Measurements from ENCODE around the gene NKD2.
"Not testable (repeated sequence)": the region's sequence is repeated elsewhere in the genome, so short reads cannot be mapped to it uniquely, and the experiment has no call there.

Gene NKD2

GRCh38 chr5:1075931-1076330, 67.3 kb downstream of the NKD2 start:
- no peak for DNase-seq

DNA sequence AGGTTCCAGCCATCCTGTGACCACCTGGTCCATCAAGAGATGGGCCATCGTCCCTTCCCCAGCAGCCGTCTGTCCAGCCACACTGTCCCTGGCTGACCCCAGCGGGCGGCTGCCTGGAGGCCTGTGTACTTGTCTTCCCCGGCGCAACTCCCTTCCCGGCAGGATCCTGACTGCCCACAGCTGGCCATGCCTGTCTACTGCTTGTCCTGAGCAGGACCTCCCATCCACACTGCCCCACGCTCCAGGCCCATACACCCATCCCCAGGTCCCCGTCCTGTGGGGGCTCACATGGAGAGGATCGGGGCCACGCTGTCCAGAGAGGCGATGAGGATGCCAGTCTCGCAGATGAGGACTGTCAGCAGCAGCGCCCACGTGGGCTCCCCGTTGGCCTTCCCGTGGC, 67.8 kb downstream of the NKD2 start:
- no peak for DNase-seq

DNA sequence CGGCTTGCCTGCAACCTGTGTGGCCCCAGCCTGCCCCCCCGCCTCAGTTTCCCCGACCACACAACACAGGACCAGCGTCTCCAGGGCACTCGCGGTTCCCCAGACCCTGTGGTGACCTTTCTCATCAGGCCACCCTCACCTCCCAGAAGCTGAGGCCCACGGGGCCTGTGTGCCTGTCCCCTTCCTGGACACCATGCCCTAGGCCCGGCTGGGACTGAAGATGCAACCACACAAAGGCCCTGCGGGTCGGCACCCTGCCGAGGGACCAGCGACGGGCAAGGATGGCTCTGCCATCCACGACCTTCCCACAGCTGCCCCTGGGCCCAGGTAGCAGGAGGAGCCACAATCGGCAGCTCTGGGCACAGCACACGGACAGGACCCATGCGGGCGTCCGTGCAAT, 68.4 kb downstream of the NKD2 start:
- no peak for DNase-seq

GRCh38 chr5:1077491-1078020, 69.0 kb downstream of the NKD2 start:
- DNase-seq = no peak

GRCh38 chr5:1078206-1078605, 69.6 kb downstream of the NKD2 start:
- DNase-seq = no peak

DNA sequence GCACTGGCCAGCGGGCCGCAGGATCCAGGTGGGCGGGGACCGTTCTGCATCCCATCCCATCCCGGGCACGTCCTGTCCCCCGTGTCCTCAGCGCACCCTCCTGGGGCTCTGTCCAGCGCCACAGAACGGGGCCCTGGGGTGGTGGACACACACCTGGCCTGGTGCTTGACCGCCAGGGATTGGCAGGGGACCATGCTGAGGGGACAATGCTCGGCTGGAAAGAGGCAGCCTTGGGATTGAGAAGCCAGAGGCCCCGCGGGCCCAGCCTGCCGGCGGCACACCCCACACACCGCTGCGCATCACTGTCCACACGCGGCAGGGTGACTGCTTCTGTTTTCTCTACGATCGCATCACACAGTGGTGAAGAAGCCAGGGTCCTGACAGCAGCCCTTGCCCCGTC, 70.2 kb downstream of the NKD2 start:
- no peak for DNase-seq

GRCh38 chr5:1079486-1079885, 70.9 kb downstream of the NKD2 start:
- DNase-seq = no peak

GRCh38 chr5:1079961-1080360, 71.4 kb downstream of the NKD2 start:
- DNase-seq = no peak

DNA sequence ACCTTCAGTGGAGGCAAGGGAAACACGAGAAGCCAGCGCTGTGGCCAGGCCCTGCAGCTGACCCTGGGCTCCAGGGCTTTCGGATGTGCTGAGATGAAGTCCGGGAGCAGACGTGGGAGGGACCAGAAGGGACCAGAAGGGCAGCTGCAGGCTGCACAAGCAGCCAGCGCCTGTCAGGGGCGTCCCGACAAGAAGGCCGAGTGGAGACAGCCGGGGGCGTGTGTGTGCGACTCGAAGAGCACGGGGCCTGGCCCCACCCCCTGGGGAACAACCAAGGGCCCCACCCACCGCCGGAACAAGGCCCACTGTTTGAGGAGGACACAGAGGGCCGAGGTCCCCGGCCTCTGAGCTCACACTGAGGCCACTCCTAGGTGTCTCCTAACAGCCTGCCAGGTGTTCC, 71.8 kb downstream of the NKD2 start:
- DNase-seq = no peak

DNA sequence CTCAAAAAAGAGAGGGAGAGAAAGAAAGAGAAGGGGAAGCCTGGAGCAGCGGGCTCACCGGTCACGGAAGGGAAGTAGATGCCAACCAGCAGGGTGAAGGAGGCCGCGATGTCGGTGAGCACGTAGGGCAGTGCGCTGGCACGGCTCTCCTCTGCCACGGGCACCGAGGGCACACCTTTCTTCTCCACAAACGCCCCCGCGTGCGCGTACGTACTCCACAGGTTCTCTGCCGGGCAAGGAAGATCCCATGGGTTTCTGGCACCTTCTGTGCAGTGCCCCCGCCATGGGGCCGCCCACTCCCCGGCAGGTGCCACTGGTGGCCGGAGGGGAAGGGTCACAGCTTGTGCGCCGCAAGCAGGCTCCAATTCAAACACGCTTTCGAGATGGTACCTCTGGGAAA, 72.9 kb downstream of the NKD2 start:
- DNase-seq = no peak

GRCh38 chr5:1083026-1083425, 74.4 kb downstream of the NKD2 start:
- DNase-seq = not testable (repeated sequence)

GRCh38 chr5:1083823-1084605, 75.4 kb downstream of the NKD2 start:
- DNase-seq = no peak

DNA sequence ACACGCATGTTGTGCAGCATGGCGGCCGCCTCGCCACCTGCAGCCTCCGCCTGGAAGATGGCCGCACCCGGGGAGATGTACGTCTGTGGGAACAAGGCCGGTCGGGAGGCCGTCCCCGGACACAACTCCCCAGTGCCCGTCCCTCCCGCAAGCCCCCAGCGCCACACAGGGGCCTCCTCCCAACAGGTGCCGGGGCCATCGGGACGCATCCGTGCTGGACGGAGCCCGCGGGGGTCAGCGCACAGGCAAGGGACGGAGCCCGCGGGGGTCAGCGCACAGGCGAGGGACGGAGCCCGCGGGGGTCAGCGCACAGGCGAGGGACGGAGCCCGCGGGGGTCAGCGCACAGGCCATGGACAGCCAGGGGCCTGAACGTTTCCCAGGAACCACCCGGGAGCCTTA, 76.8 kb downstream of the NKD2 start:
- DNase-seq = no peak

- DNase-seq = no peak
Observed at GRCh38 chr5:1086137-1086536, 77.5 kb downstream of the NKD2 start.

DNA sequence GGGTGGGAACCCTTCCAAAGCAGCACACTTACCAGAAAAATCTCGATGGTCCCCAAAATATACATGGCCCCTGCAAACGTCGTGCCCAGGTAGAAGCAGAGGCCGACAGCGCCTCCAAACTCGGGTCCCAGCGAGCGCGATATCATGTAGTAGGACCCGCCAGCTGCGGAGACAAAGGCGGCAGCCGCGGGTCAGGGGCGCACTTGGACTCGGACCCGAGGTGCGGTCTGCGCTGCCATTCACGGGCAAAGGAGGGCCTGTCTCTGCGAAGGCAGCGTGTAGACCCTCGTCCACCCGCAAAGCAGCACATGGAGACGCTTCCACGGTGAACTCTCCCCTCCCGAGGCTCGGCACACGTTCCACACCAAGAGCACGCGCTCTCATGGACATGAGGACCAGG, 78.3 kb downstream of the NKD2 start:
- no peak for DNase-seq

DNA sequence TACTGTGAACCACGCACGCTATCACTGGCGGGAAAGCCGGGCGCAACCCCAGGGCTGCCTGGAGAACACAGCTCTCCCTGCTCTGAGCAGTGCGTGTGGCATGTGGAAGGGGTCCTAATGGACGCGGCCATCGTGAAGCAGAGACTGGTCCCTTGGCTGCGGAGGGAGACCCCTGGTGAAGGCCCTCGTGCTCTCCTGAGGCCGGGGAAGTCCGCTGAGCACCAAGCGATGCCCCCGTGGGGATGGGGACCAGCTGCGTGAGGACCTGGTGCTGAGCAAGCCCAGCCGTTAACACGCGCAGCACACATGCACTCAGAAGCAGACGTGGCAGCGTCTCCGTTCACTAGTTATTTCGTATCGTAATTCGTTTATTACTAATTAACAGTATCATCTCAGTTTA, 78.8 kb downstream of the NKD2 start:
- no peak for DNase-seq

DNA sequence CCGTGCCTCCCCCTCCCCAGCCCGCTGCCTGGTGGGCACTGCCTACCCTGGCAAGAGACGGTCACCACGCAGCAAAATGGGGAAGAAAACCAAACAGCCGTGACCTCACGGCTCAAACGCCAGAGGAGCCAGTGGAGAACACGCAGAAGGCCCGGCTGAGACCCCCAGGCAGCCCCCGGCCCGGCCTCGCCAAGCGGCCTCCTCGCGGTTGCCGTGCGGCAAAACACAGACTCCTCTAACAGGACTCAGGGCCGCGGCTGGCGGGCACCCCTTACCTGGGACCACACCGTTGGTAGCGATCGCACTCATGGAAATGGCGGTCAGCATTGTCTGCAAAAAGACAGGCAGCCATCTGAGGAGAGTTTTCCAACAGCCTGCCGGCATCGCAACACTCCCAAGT, 79.4 kb downstream of the NKD2 start:
- no peak for DNase-seq
